GM10248 (cell line): Measurements from ENCODE around the gene RNU11.

ENCODE experiments used
- CTCF ChIA-PET: fragments of 300-600 bp; sonication (Branson Sonifier 250); formaldehyde crosslinking; extraction: SDS; loops from one replicate; lab custom pipeline; 2021; ENCODE audit warnings: antibody characterized with exemption; lab: Yijun Ruan, JAX
- POLR2A ChIA-PET: fragments of 350-650 bp; sonication (Branson Sonifier 250); formaldehyde crosslinking; extraction: SDS; loops from one replicate; lab custom pipeline; 2020; ENCODE audit warnings: antibody characterized with exemption; lab: Yijun Ruan, JAX
- DNase-seq: peaks from one replicate; pipeline ENCODE4 v3.0.0; 2012; ENCODE audit errors: extremely low spot score
- CTCF ChIP-seq: IDR thresholded peaks from 2 replicates; pipeline ENCODE4 v1.5.1; 2012; ENCODE audit warnings: mild to moderate bottlenecking, low read depth; ENCODE audit errors: extremely low read depth, missing control alignments, control extremely low read depth

Gene RNU11

GRCh38 chr1:28606771-28607170, 41.6 kb upstream of the RNU11 start:
- TF ChIP-seq CTCF = no peak
- DNase-seq = no peak
- CTCF ChIA-PET = interaction anchor here (1.2 to 2.2 kb wide), 4 partner anchors 9 to 247 kb away, joined by 3 to 9 read pairs (median 4); partner anchors contain the start of gene TAF12
- POLR2A ChIA-PET = no interaction called here

GRCh38 chr1:28613175-28613574, 35.2 kb upstream of the RNU11 start:
- TF ChIP-seq CTCF = no peak
- ChIA-PET CTCF (interaction anchor here (1.9 kb wide), 1 partner anchor 9 kb away, joined by 5 read pairs; no protein-coding TSS in a partner anchor), POLR2A (interaction anchor here (1.4 kb wide), 1 partner anchor 31 kb away, joined by 3 read pairs; no protein-coding TSS in a partner anchor)
- DNase-seq = no peak

- CTCF ChIA-PET = interaction anchor here (1.6 kb wide), 1 partner anchor 14 kb away, joined by 4 read pairs; no protein-coding TSS in a partner anchor
- peak; percentile 28 for DNase-seq
- POLR2A ChIA-PET = interaction anchor here (0.9 kb wide), 1 partner anchor 401 kb away, joined by 4 read pairs; no protein-coding TSS in a partner anchor
- no peak for TF ChIP-seq CTCF
Measured at GRCh38 chr1:28631713-28632112, 16.7 kb upstream of the RNU11 start.

GRCh38 chr1:28632560-28632959, 15.8 kb upstream of the RNU11 start:
- POLR2A ChIA-PET = interaction anchor here (1.0 kb wide), 1 partner anchor 11 kb away, joined by 6 read pairs; the partner anchor contains the start of gene TAF12

GRCh38 chr1:28640766-28641165, 7.6 kb upstream of the RNU11 start:
- DNase-seq = no peak
- ChIA-PET CTCF (interaction anchor here (0.9 to 3.1 kb wide), 10 partner anchors 8 to 398 kb away, joined by 3 to 11 read pairs (median 4); partner anchors contain the start of genes RNU11, TRNAU1AP and YTHDF2), POLR2A (interaction anchor here (0.6 to 2.0 kb wide), 3 partner anchors 9 to 135 kb away, joined by 3 to 7 read pairs (median 5); partner anchors contain the start of gene RCC1)
- TF ChIP-seq CTCF = peak; percentile 21

More at GRCh38 chr1:28632560-28632959, 15.8 kb upstream of the RNU11 start:
- DNase-seq = no peak
- TF ChIP-seq CTCF = no peak
- CTCF ChIA-PET = interaction anchor here (1.3 to 1.6 kb wide), 3 partner anchors 9 to 30 kb away, joined by 3 to 4 read pairs (median 4); no protein-coding TSS in a partner anchor

- CTCF ChIA-PET = interaction anchor here (0.8 to 3.1 kb wide), 8 partner anchors 8 to 267 kb away, joined by 3 to 11 read pairs (median 3); partner anchors contain the start of gene YTHDF2
- no peak for TF ChIP-seq CTCF
- POLR2A ChIA-PET = interaction anchor here (0.6 to 3.2 kb wide), 12 partner anchors 14 to 406 kb away, joined by 3 to 49 read pairs (median 5); partner anchors contain the start of genes ATP5IF1, GMEB1, RCC1 and TRNAU1AP
- no peak for DNase-seq
Measured at GRCh38 chr1:28642056-28642846, 6.1 kb upstream of the RNU11 start.
